Measurements from ENCODE around the gene CLOCK. TPM values are rescaled to one million over a fixed set of nuclear protein-coding genes. Genes with fewer than 3 reads are reported as not detected.
"Not testable (repeated sequence)": the region's sequence is repeated elsewhere in the genome, so short reads cannot be mapped to it uniquely, and the experiment has no call there.

Gene CLOCK
- total RNA-seq, 2 experiments from 2014 or later: 10.9 to 12.0 TPM

DNA sequence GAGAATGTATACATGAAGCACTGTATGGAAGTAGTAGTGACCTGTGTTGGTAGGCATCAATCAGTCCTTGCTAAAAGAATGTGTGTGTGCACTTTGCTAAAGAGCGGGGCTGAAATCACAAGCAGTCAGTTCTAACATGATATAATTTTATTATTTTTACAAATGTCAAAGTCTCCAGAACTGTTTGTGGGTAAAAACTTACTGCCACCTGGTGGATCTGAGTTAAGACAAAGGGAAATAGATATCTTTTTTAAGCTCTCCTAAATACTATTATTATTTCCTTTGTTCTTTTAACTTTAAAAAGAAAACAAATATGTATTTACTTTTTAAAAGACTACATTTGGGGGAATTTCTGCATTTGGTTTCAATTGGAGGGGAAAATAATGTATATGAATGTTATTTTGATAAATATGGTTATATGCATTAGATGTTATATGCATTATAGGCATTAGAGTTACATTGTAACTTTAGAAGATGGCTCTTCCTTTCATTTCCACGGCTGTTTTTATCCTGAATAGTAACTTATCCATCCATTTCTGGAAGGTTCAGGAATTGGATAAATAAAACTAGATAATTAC, 7.8 kb upstream of the CLOCK start:
- Mint-ChIP-seq H3K9me3 (peaks cover 4% of the 10 kb centered on the region), H3K27me3 (peaks cover 5% of the 10 kb centered on the region), H3K36me3 (peaks cover 2% of the 10 kb centered on the region), H3K27ac (no peak overlapping the region), H3K4me3 (no peak overlapping the region), H3K4me1 (ENCODE audit: low read depth) (peaks cover 10% of the 10 kb centered on the region)
- DNase-seq: no peak
- ChIA-PET POLR2A (no interaction called here), CTCF (interaction anchor here (0.6 to 1.5 kb wide), 9 partner anchors 8 to 310 kb away, joined by 3 to 6 read pairs (median 3); no protein-coding TSS in a partner anchor)
- intact Hi-C loops (cut with micrococcal nuclease): loop anchor here (1.0 to 10.0 kb wide), 3 partner anchors 208 to 580 kb away; partner anchors contain the start of gene SRD5A3

DNA sequence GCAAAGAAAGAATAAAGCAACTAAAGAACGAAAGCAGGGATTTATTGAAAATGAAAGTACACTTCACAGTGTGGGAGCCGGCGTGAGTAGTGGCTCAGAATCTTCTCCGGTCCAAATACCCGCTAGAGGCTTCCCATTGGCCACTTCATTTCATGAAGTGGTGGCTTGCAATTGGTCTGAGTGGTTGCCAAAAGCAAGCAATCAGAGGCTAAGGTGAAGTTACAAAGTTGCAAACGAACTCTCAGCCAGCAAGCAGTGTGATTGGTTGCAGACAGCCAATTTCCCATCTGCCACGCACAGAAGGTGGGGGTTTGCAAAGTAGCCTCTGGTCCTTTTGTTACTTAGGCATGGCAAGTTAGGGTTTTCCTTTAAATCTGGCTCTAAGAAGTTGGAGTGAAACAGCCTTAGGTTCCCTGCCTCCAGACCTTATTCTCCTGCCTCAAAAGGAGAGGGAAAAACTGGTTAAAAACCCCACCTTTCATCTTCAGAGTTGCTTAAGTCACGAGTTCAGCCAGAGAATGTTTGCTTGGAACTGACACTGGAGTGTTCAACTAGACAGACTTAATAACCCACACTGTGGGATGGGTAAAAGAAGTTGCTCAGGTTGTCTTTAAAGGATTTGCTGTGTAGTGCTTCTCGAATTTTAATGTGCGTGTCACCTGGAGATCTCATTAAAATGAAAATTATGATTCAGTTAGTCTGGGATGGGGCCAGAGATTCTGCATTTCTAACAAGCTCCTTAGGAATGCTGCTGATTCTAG, 6.9 kb upstream of the CLOCK start:
- Mint-ChIP-seq H3K27ac (no peak overlapping the region), H3K27me3 (peaks cover 7% of the 10 kb centered on the region), H3K36me3 (peaks cover 2% of the 10 kb centered on the region), H3K9me3 (peaks cover 4% of the 10 kb centered on the region), H3K4me3 (peak overlapping the region; percentile 2), H3K4me1 (ENCODE audit: low read depth) (peaks cover 17% of the 10 kb centered on the region)
- DNase-seq: peak; percentile 32
- intact Hi-C loops (cut with micrococcal nuclease): loop anchor here (1.0 to 10.0 kb wide), 3 partner anchors 207 to 579 kb away; partner anchors contain the start of gene SRD5A3
- ChIA-PET POLR2A (no interaction called here), CTCF (interaction anchor here (1.1 to 1.5 kb wide), 3 partner anchors 11 to 194 kb away, joined by 3 to 6 read pairs (median 5); no protein-coding TSS in a partner anchor)

DNA sequence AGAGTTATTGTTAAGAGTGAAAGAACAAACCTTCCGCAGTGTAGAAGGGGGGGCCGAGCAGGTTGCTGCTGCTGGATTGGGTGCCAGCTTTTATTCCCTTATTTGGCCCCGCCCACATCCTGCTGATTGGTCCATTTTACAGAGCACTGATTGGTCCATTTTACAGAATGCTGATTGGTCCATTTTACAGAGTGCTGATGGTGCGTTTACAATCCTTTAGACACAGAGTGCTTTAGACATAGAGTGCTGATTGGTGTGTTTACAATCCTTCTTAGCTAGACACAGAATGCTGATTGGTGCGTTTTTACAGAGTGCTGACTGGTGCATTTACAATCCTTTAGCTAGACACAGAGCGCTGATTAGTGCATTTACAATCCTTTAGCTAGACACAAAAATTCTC, 5.3 kb upstream of the CLOCK start:
- intact Hi-C loops (cut with micrococcal nuclease): loop anchor here (10.0 kb wide), 1 partner anchor 577 kb away; no protein-coding TSS in a partner anchor

DNA sequence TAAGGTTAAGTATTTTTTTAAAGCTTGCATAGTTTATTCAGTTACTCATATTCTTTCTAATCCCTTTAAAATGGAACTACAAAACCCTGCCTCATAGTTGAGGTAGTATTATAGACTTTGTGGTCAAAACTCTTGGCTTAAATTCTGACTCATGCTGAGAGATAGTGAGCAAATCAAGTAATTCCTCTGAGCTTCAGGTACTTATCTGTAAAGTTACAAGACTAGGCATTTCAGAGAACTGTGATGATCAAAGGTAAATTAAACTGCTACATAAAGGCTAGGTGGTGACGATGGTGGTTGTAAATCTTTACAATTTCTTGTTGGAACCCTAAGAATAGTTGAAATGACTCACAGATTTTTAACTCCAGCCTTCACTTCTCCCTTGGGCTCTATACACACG, 3.2 kb upstream of the CLOCK start:
- CTCF ChIA-PET: interaction anchor here (1.0 to 2.0 kb wide), 6 partner anchors 14 to 399 kb away, joined by 3 to 11 read pairs (median 4); partner anchors contain the start of genes CEP135, SRD5A3 and TMEM165
- Mint-ChIP-seq H3K27ac (peak overlapping the region; percentile 43), H3K4me1 (ENCODE audit: low read depth) (peaks cover 31% of the 10 kb centered on the region), H3K4me3 (no peak overlapping the region), H3K27me3 (peaks cover 5% of the 10 kb centered on the region), H3K36me3 (no peaks in the 10 kb centered on the region), H3K9me3 (no peaks in the 10 kb centered on the region)
- POLR2A ChIA-PET: no interaction called here
- DNase-seq: no peak
- intact Hi-C loops (cut with micrococcal nuclease): loop anchor here (1.0 to 10.0 kb wide), 5 partner anchors 115 to 608 kb away; partner anchors contain the start of gene CEP135

More for the DNA sequence above, 5.3 kb upstream of the CLOCK start:
- H3K27ac Mint-ChIP-seq, H3K9me3 Mint-ChIP-seq, H3K27me3 Mint-ChIP-seq, POLR2A ChIA-PET, H3K4me3 Mint-ChIP-seq, H3K36me3 Mint-ChIP-seq, DNase-seq: not testable (repeated sequence)
- peaks cover 29% of the 10 kb centered on the region for H3K4me1 Mint-ChIP-seq (ENCODE audit: low read depth)
- CTCF ChIA-PET: interaction anchor here (0.9 to 1.3 kb wide), 2 partner anchors 107 to 205 kb away, joined by 4 read pairs; no protein-coding TSS in a partner anchor

DNA sequence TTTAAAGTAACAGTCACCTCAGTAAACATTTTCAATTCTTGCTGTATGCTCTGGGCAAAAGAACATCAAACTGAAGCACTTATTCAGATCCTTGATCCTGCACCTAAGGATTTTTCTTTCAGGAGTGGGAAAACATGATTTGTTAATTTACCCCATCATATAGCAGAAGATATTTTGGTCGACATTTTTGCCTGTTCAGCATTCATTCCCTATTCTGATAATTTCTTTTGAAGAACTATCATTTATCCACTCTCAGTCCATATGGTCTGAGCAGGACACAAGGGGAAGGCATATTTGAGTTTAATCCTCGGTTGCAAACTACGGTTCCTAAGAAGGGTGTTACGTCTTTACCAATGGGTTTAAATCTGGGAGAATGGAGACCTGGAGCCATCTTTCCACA, 1.2 kb upstream of the CLOCK start:
- POLR2A ChIA-PET: no interaction called here
- Mint-ChIP-seq H3K36me3 (no peaks in the 10 kb centered on the region), H3K27me3 (peaks cover 5% of the 10 kb centered on the region), H3K4me1 (ENCODE audit: low read depth) (peaks cover 47% of the 10 kb centered on the region), H3K27ac (no peak overlapping the region), H3K4me3 (peak overlapping the region; percentile 88), H3K9me3 (no peaks in the 10 kb centered on the region)
- CTCF ChIA-PET: no interaction called here
- intact Hi-C loops (cut with micrococcal nuclease): loop anchor here (1.0 to 5.0 kb wide), 4 partner anchors 113 to 606 kb away; partner anchors contain the start of genes SRD5A3 and TMEM165
- no peak for DNase-seq

DNA sequence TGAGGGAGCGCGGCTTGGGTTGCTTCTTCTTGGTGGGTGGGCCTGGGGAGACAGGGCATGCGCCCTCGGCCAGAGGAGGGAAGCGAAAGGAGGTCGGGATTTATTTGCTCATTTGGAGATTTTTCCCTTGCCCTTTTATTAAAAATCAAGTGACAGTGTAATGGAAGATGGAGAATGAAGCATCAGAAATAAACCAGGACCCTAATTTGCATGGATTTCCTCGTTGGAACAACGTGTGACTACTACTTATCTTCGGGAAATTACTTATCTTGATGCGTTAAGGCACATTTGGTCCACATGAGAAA, 709 bp upstream of the CLOCK start:
- Mint-ChIP-seq H3K27me3 (peaks cover 5% of the 10 kb centered on the region), H3K4me3 (peak overlapping the region; percentile 88), H3K9me3 (no peaks in the 10 kb centered on the region), H3K27ac (peak overlapping the region; percentile 86), H3K4me1 (ENCODE audit: low read depth) (peaks cover 50% of the 10 kb centered on the region), H3K36me3 (no peaks in the 10 kb centered on the region)
- CTCF ChIA-PET: interaction anchor here (0.7 kb wide), 1 partner anchor 198 kb away, joined by 4 read pairs; no protein-coding TSS in a partner anchor
- POLR2A ChIA-PET: interaction anchor here (0.9 kb wide), 1 partner anchor 152 kb away, joined by 4 read pairs; the partner anchor contains the start of gene TMEM165
- DNase-seq: no peak
- intact Hi-C loops (cut with micrococcal nuclease): loop anchor here (1.0 to 5.0 kb wide), 4 partner anchors 113 to 605 kb away; partner anchors contain the start of genes SRD5A3 and TMEM165

DNA sequence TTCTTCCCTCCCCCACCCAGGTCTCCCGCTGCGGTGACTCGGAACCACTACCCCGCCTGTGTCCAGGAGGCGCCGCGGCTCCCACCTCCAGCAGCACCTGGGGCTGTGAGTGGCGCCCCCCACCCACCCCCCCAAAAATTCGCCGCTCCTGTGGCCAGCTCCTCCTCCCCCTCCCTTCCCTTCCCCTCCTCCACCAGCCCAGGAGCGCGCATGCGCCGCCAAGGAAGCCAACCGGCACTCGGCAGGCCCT, 278 bp downstream of the CLOCK start:
- H3K9me3 Mint-ChIP-seq: no peaks in the 10 kb centered on the region
- intact Hi-C loops (cut with micrococcal nuclease): loop anchor here (1.0 to 5.0 kb wide), 4 partner anchors 112 to 889 kb away; partner anchors contain the start of genes PPAT and SRD5A3
- no peak for DNase-seq
- peaks cover 56% of the 10 kb centered on the region for H3K4me1 Mint-ChIP-seq (ENCODE audit: low read depth)
- peak overlapping the region; percentile 62 for H3K27ac Mint-ChIP-seq
- CTCF ChIA-PET: interaction anchor here (0.6 to 1.2 kb wide), 6 partner anchors 8 to 234 kb away, joined by 3 to 5 read pairs (median 4); partner anchors contain the start of genes SRD5A3 and TMEM165
- POLR2A ChIA-PET: interaction anchor here (1.6 kb wide), 2 partner anchors 151 to 200 kb away, joined by 4 to 7 read pairs; partner anchors contain the start of genes SRD5A3 and TMEM165
- H3K36me3 Mint-ChIP-seq: no peaks in the 10 kb centered on the region
- peaks cover 3% of the 10 kb centered on the region for H3K27me3 Mint-ChIP-seq
- peak overlapping the region; percentile 88 for H3K4me3 Mint-ChIP-seq

DNA sequence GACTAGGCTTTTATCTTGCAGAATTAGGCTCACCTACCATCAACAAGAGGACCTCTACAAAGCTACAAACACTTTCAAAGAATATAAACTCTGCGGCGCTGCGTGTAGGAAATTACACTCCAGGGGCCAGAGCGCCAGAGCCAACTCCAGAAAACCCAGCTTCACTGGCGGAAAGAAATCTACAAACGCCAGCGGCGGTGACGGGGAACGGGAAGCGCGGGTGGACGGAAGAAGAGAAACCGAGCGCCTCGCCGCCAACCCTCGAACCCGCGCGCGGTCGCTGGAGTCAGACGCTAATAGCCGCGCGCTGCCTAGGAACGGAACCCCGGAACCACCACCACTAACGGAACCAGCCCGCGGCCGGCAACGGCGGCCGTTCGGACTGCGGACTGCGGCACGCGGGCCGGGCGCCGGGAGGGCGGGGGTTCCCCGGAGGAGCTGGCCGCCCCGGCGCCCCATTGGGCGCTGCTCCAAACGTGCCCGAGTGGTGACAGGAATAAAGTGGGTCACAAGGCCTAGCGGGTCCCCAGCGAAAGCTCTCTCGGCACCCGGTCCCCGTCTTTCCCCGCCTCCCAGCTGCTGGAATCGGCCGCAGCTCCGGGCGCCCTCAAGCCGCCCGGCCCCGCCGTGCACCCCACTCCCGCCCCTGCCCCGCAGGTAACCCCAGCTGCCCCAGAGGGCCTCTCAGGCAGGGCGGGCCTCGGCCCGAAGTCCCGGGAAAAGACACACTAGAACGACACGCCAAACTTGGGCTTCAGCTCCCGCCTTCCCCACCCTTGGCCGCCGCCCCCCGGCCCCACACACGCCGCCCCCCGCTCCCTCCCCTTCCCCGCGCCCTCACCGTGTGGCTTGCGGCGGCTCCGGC, 836 bp downstream of the CLOCK start:
- POLR2A ChIA-PET: interaction anchor here (1.3 to 1.6 kb wide), 3 partner anchors 151 to 1432 kb away, joined by 3 to 7 read pairs (median 4); partner anchors contain the start of genes POLR2B, SRD5A3 and TMEM165
- H3K9me3 Mint-ChIP-seq: no peaks in the 10 kb centered on the region
- intact Hi-C loops (cut with micrococcal nuclease): loop anchor here (1.0 to 5.0 kb wide), 5 partner anchors 111 to 889 kb away; partner anchors contain the start of genes EXOC1, PPAT and SRD5A3
- peak overlapping the region; percentile 88 for H3K4me3 Mint-ChIP-seq
- H3K27ac Mint-ChIP-seq: peak overlapping the region; percentile 84
- H3K36me3 Mint-ChIP-seq: no peaks in the 10 kb centered on the region
- CTCF ChIA-PET: interaction anchor here (0.6 to 1.3 kb wide), 9 partner anchors 9 to 307 kb away, joined by 3 to 5 read pairs (median 4); partner anchors contain the start of genes EXOC1, SRD5A3 and TMEM165
- peaks cover 3% of the 10 kb centered on the region for H3K27me3 Mint-ChIP-seq
- peak; percentile 73 for DNase-seq
- H3K4me1 Mint-ChIP-seq (ENCODE audit: low read depth): peaks cover 59% of the 10 kb centered on the region

DNA sequence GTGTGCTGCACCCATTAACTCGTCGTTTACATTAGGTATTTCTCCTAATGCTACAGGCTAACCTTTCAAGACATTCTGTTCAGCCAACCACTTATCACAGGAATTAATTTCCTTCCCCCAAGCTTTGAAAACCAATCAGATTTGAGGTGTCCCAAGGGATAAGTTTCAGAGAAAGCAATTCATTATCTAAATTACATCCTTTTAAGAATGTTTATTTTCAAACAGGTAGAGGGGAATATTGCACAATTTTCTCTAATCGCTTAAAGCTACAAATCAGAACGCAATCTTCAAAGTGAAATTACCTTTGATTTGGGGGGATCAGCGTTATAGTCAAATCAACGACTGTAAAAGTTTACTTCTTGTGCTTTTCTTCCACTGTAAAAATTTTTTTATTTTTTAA, 1.6 kb downstream of the CLOCK start:
- peak overlapping the region; percentile 88 for H3K4me3 Mint-ChIP-seq
- DNase-seq: no peak
- CTCF ChIA-PET: interaction anchor here (1.2 to 1.3 kb wide), 2 partner anchors 15 to 150 kb away, joined by 4 read pairs; partner anchors contain the start of gene TMEM165
- H3K4me1 Mint-ChIP-seq (ENCODE audit: low read depth): peaks cover 59% of the 10 kb centered on the region
- intact Hi-C loops (cut with micrococcal nuclease): loop anchor here (1.0 to 5.0 kb wide), 2 partner anchors 308 to 603 kb away; partner anchors contain the start of gene EXOC1
- no peaks in the 10 kb centered on the region for H3K36me3 Mint-ChIP-seq
- H3K9me3 Mint-ChIP-seq: no peaks in the 10 kb centered on the region
- H3K27ac Mint-ChIP-seq: peak overlapping the region; percentile 84
- peaks cover 3% of the 10 kb centered on the region for H3K27me3 Mint-ChIP-seq
- POLR2A ChIA-PET: interaction anchor here (1.3 to 1.6 kb wide), 3 partner anchors 150 to 1433 kb away, joined by 3 to 7 read pairs (median 4); partner anchors contain the start of genes POLR2B, SRD5A3 and TMEM165

DNA sequence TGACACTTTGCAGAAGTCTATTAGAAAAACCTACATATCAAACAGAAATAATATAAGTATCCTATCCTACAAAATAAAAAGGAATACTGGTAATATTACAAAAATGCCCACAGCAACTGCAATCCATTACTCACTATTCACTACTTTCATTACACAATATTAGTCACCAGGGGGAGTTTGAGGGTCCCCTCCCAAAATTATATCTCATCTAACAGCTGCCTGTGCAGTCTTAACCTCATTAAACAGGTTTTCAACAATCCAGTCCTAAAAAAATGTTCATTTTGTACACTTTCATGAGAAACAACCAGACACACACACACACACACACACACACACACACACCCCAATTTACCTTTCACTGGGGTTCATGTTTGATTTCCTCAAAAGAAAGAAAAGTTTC, 2.9 kb downstream of the CLOCK start:
- H3K27ac Mint-ChIP-seq: no peak overlapping the region
- CTCF ChIA-PET: interaction anchor here (1.1 kb wide), 1 partner anchor 198 kb away, joined by 4 read pairs; the partner anchor contains the start of gene SRD5A3
- no peaks in the 10 kb centered on the region for H3K9me3 Mint-ChIP-seq
- no peaks in the 10 kb centered on the region for H3K36me3 Mint-ChIP-seq
- intact Hi-C loops (cut with micrococcal nuclease): no loop called here
- peaks cover 56% of the 10 kb centered on the region for H3K4me1 Mint-ChIP-seq (ENCODE audit: low read depth)
- DNase-seq: no peak
- no peaks in the 10 kb centered on the region for H3K27me3 Mint-ChIP-seq
- no peak overlapping the region for H3K4me3 Mint-ChIP-seq
- POLR2A ChIA-PET: no interaction called here

DNA sequence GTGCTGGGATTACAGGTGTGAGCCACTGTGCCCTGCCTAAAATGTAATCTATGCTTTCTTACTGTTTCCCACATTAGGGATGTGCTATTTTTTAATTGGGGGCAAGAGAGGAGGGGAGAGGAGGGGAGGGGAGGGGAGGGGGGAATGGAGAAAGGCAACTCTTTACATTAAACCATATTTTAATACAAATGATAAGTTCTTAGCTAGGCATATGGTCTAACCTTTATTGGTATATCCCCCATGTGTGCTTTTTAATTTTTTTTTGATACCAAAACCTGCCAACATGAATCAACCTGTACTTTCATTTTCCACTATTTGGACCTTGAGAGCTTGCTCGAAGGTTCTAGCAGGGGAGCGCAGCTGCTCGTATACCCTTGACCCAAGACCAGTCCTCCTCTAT, 6.4 kb downstream of the CLOCK start:
- Mint-ChIP-seq H3K4me3 (no peak overlapping the region), H3K9me3 (no peaks in the 10 kb centered on the region), H3K36me3 (peaks cover 2% of the 10 kb centered on the region), H3K27me3 (no peaks in the 10 kb centered on the region), H3K27ac (no peak overlapping the region), H3K4me1 (ENCODE audit: low read depth) (peaks cover 57% of the 10 kb centered on the region)
- DNase-seq: no peak
- ChIA-PET POLR2A (no interaction called here), CTCF (no interaction called here)
- intact Hi-C loops (cut with micrococcal nuclease): no loop called here

Data from activated CD4-positive, alpha-beta memory T cell treated with anti-CD3 and anti-CD28 coated beads for 36 hours (primary cell).